HCT116 (cell line): Measurements from ENCODE around the gene AOPEP. TPM values are rescaled to one million over a fixed set of nuclear protein-coding genes. Genes with fewer than 3 reads are reported as not detected.

Experiments used
- ATAC-seq: fragments of 200-7000 bp; cut with Tn5 transposase; 2 replicates; pipeline ENCODE4 v1.9.1; 2020; ENCODE audit warnings: mild to moderate bottlenecking, moderate library complexity
- BruUV-seq: library from RNA; stranded (reverse); fragments of 400-500 nt; replicated peaks from 2 replicates; lab custom pipeline; 2021; lab: Mats Ljungman, UMichigan
- CTCF ChIA-PET: fragments of 300-600 bp; sonication (Branson Sonifier 250); formaldehyde crosslinking; loops from one replicate; lab custom pipeline; 2021; ENCODE audit warnings: antibody characterized with exemption; lab: Charles Lee
- POLR2A ChIA-PET: fragments of 300-600, 350-600 bp; sonication (Branson Sonifier 250); formaldehyde crosslinking; loops from one replicate; lab custom pipeline; 2021; ENCODE audit warnings: antibody characterized with exemption; lab: Charles Lee
- RAD21 ChIA-PET, 2 experiments: fragments of 300-600 bp; sonication (Branson Sonifier 250); formaldehyde crosslinking; loops; one replicate each; lab custom pipeline; 2023; ENCODE audit warnings: low total read pairs in 2 of 2; ENCODE audit not compliant: uncharacterized antibody in 2 of 2, unreplicated experiment in 2 of 2, low non-redundant PET in 1 of 2; lab: Charles Lee
- DNase-seq: peaks from one replicate; pipeline ENCODE4 v3.0.0-alpha.2; 2010; ENCODE audit warnings: low read depth, low spot score
- H2AFZ ChIP-seq: fragments of 200-600 bp; shearing (Covaris generic), sonication (generic); 2 replicates; pipeline ENCODE4 v1.6.1; 2017; ENCODE audit warnings: low read depth, mixed run types, mixed read lengths, antibody characterized with exemption, low read length; ENCODE audit not compliant: poor library complexity, severe bottlenecking
- H3K27ac ChIP-seq: 2 replicates; pipeline ENCODE4 v1.5.1; 2012; ENCODE audit warnings: low read depth, low read length
- H3K27me3 ChIP-seq: fragments of 200-600 bp; sonication (generic); 2 replicates; pipeline ENCODE4 v1.6.1; 2016; ENCODE audit warnings: mixed run types, low read length, mixed read lengths; ENCODE audit not compliant: insufficient read depth
- H3K36me3 ChIP-seq, 2 experiments: fragments of 200-500 bp in 1 of 2; fragments of 200-600 bp in 1 of 2; sonication (Bioruptor generic) in 1 of 2; sonication (generic) in 1 of 2; 2 replicates each; pipeline versions ENCODE4 v1.5.1 to v1.6.1; 2014 to 2016; ENCODE audit warnings: low read length in 2 of 2, inconsistent platforms in 1 of 2, mixed read lengths in 1 of 2, mixed run types in 1 of 2; ENCODE audit not compliant: insufficient read depth in 2 of 2, control insufficient read depth in 1 of 2
- H3K4me1 ChIP-seq, 2 experiments: fragments of 200-600 bp in 1 of 2; sonication (generic) in 1 of 2; 2 replicates each; pipeline versions ENCODE4 v1.5.1 to v1.6.1; 2012 to 2017; ENCODE audit warnings: low read length in 2 of 2, inconsistent platforms in 1 of 2, mild to moderate bottlenecking in 1 of 2, mixed read lengths in 1 of 2, mixed run types in 1 of 2, moderate library complexity in 1 of 2; ENCODE audit not compliant: insufficient read depth in 2 of 2, control insufficient read depth in 1 of 2
- H3K4me2 ChIP-seq: fragments of 200-600 bp; sonication (generic); 2 replicates; pipeline ENCODE4 v1.6.1; 2017; ENCODE audit warnings: mixed run types, low read length, mixed read lengths
- H3K4me3 ChIP-seq, 2 experiments: fragments of 200-600 bp in 1 of 2; sonication (generic) in 1 of 2; replicated peaks in 1 of 2; 2 replicates each; pipeline ENCODE4 v1.5.1; 2011 to 2016; ENCODE audit warnings: low read length in 2 of 2, control low read depth in 1 of 2, low read depth in 1 of 2, mild to moderate bottlenecking in 1 of 2, mixed read lengths in 1 of 2, mixed run types in 1 of 2
- H3K79me2 ChIP-seq: fragments of 200-600 bp; sonication (generic); 2 replicates; pipeline ENCODE4 v1.6.1; 2017; ENCODE audit warnings: mild to moderate bottlenecking, mixed run types, low read length, moderate library complexity, mixed read lengths; ENCODE audit not compliant: insufficient read depth
- H3K9ac ChIP-seq: fragments of 200-600 bp; sonication (generic); 2 replicates; pipeline ENCODE4 v1.6.1; 2016; ENCODE audit warnings: low read length, mixed read lengths
- H3K9me2 ChIP-seq: fragments of 200-600 bp; sonication (generic), shearing (Covaris generic); 2 replicates; pipeline ENCODE4 v1.6.1; 2017; ENCODE audit warnings: mixed run types, mild to moderate bottlenecking, moderate library complexity; ENCODE audit not compliant: insufficient read depth
- H3K9me3 ChIP-seq, 2 experiments: fragments of 200-500 bp in 1 of 2; fragments of 200-600 bp in 1 of 2; sonication (Bioruptor generic) in 1 of 2; sonication (generic) in 1 of 2; 2 replicates each; pipeline ENCODE4 v1.6.1; 2014 to 2017; ENCODE audit warnings: low read length in 2 of 2, mixed read lengths in 2 of 2, inconsistent platforms in 1 of 2, low read depth in 1 of 2, mild to moderate bottlenecking in 1 of 2, mixed run types in 1 of 2, moderate library complexity in 1 of 2; ENCODE audit not compliant: control insufficient read depth in 1 of 2, insufficient read depth in 1 of 2
- H4K20me1 ChIP-seq: fragments of 200-600 bp; sonication (generic), shearing (Covaris generic); 2 replicates; pipeline ENCODE4 v1.6.1; 2017; ENCODE audit warnings: mixed run types, mild to moderate bottlenecking, moderate library complexity; ENCODE audit not compliant: insufficient read depth
- ATF3 ChIP-seq: IDR thresholded peaks from 2 replicates; pipeline ENCODE4 v1.6.1; 2012
- CEBPB ChIP-seq: IDR thresholded peaks from 2 replicates; pipeline ENCODE4 v1.6.1; 2012; ENCODE audit warnings: low read depth
- CTCF ChIP-seq, 3 experiments: fragments of 200-600 bp in 1 of 3; sonication (generic) in 1 of 3; IDR thresholded peaks in 2 of 3; conservative IDR thresholded peaks in 1 of 3; 2 replicates each; pipeline ENCODE4 v1.5.1; 2012 to 2017; ENCODE audit warnings: low read depth in 2 of 3, low read length in 2 of 3, antibody characterized with exemption in 1 of 3, borderline replicate concordance in 1 of 3, control low read depth in 1 of 3, mild to moderate bottlenecking in 1 of 3, mixed read lengths in 1 of 3, mixed run types in 1 of 3, moderate library complexity in 1 of 3; ENCODE audit not compliant: insufficient read depth in 1 of 3
- EGR1 ChIP-seq: IDR thresholded peaks from 2 replicates; pipeline ENCODE4 v1.6.1; 2012; ENCODE audit warnings: low read depth
- ELF1 ChIP-seq: IDR thresholded peaks from 2 replicates; pipeline ENCODE4 v1.6.1; 2012; ENCODE audit warnings: low read depth, borderline replicate concordance
- EZH2 ChIP-seq: fragments of 200-600 bp; sonication (generic); IDR thresholded peaks from 2 replicates; pipeline ENCODE4 v1.6.1; 2017; ENCODE audit warnings: antibody characterized with exemption, mixed run types
- EZH2phosphoT487 ChIP-seq: fragments of 200-600 bp; IDR thresholded peaks from 2 replicates; pipeline ENCODE4 v1.6.1; 2018; ENCODE audit warnings: antibody characterized with exemption, borderline replicate concordance
- FOSL1 ChIP-seq: IDR thresholded peaks from 2 replicates; pipeline ENCODE4 v1.6.1; 2012; ENCODE audit warnings: low read depth
- MAX ChIP-seq: IDR thresholded peaks from 2 replicates; pipeline ENCODE4 v1.6.1; 2012
- POLR2A ChIP-seq: IDR thresholded peaks from 2 replicates; pipeline ENCODE4 v1.7.0; 2011; ENCODE audit warnings: borderline replicate concordance; ENCODE audit not compliant: insufficient read depth, insufficient read length; ENCODE audit errors: extremely low read depth
- RAD21 ChIP-seq: IDR thresholded peaks from 2 replicates; pipeline ENCODE4 v1.6.1; 2012; ENCODE audit warnings: low read depth, mild to moderate bottlenecking
- REST ChIP-seq: IDR thresholded peaks from 2 replicates; pipeline ENCODE4 v1.6.1; 2012; ENCODE audit warnings: low read depth
- SIN3A ChIP-seq: IDR thresholded peaks from 2 replicates; pipeline ENCODE4 v1.6.1; 2012; ENCODE audit warnings: low read depth
- SP1 ChIP-seq: IDR thresholded peaks from 2 replicates; pipeline ENCODE4 v1.6.1; 2012; ENCODE audit warnings: low read depth
- SRF ChIP-seq: IDR thresholded peaks from 2 replicates; pipeline ENCODE4 v1.6.1; 2012; ENCODE audit warnings: low read depth
- TCF7L2 ChIP-seq: IDR thresholded peaks from 2 replicates; pipeline ENCODE4 v1.7.0; 2011; ENCODE audit warnings: borderline replicate concordance, inconsistent platforms; ENCODE audit not compliant: insufficient read depth, insufficient read length; ENCODE audit errors: extremely low read depth
- ZBTB33 ChIP-seq: IDR thresholded peaks from 2 replicates; pipeline ENCODE4 v1.6.1; 2011; ENCODE audit warnings: mild to moderate bottlenecking, low read length, moderate library complexity; ENCODE audit not compliant: insufficient replicate concordance; ENCODE audit errors: extremely low read depth
- ZFX ChIP-seq: fragments of 450-650 bp; IDR thresholded peaks from 2 replicates; pipeline ENCODE4 v1.6.1; 2017
- ZNF274 ChIP-seq: fragments of 200-500 bp; sonication (Bioruptor generic); IDR thresholded peaks from 2 replicates; pipeline ENCODE4 v1.6.1; 2014; ENCODE audit warnings: mild to moderate bottlenecking, low read depth, low read length, inconsistent platforms
- intact Hi-C: fragments of 100-400 bp; cut with micrococcal nuclease; formaldehyde crosslinking; loops from 2 replicates; pipeline ENCODE4 v1.10.0; 2022
- total RNA-seq: library from RNA; stranded (reverse); gene quantifications from one replicate; pipeline ENCODE4 v1.2.1, GENCODE V29; 2021; ENCODE audit not compliant: unreplicated experiment

AOPEP gene
- total RNA-seq, 1 experiment from 2014 or later = 15.1 TPM

GRCh38 chr9:95092262-95093072 lies 366.0 kb downstream of the AOPEP start:
- intact Hi-C loops = no loop called here
- Histone ChIP-seq H3K9me2 (no peaks in the 10 kb centered on the region), H3K4me3 (no peak overlapping the region), H4K20me1 (no peaks in the 10 kb centered on the region), H3K9ac (peak overlapping the region; percentile 13; the same call in 1 of the 2 replicates), H3K79me2 (no peaks in the 10 kb centered on the region), H3K4me2 (peak overlapping the region; percentile 43), H3K36me3 (no peaks in the 10 kb centered on the region), H3K9me3 (no peaks in the 10 kb centered on the region), H3K4me1 (peaks cover 13 to 34% of the 10 kb centered on the region in 2 experiments), H2AFZ (no peak overlapping the region), H3K27me3 (no peaks in the 10 kb centered on the region), H3K27ac (no peak overlapping the region)
- peak; percentile 87 for ATAC-seq
- ChIA-PET POLR2A (no interaction called here), RAD21 (interaction anchor here (0.6 to 1.2 kb wide), 2 partner anchors 71 to 423 kb away, joined by 3 to 5 read pairs; no protein-coding TSS in a partner anchor), CTCF (no interaction called here)
- DNase-seq = peak; percentile 71
- BruUV-seq = no TSS peak
- TF ChIP-seq CTCF (IDR thresholded peaks at IDR 0.05 in 2 of 3, conservative IDR thresholded peaks at IDR 0.05 in 1 of 3; ENCODE audit: borderline replicate concordance in 1 of 3, insufficient read depth in 1 of 3, low read depth in 2 of 3, low read length in 2 of 3) (no peak), RAD21 (peak; percentile 18; the same call in 1 of the 2 replicates), EZH2 (no peak), EGR1 (no peak), ZBTB33 (no peak), ELF1 (no peak), ZFX (no peak), SRF (no peak), POLR2A (no peak), CEBPB (peak; percentile 78), REST (no peak), MAX (no peak), TCF7L2 (no peak), ZNF274 (no peak), SP1 (peak; percentile 75), SIN3A (0 out of 2 replicates have a peak, but pooled peaks have one; percentile 55), EZH2phosphoT487 (no peak), ATF3 (no peak), FOSL1 (0 out of 2 replicates have a peak, but pooled peaks have one; percentile 33)
